Left ventricle myocardium inferior (tissue), 1 donor: ENCODE results near the gene RIMS1. TPM values are rescaled to one million over a fixed set of nuclear protein-coding genes. Genes with fewer than 3 reads are reported as not detected.
A peak's percentile ranks its signal among the peaks of the same experiment; 100 is the strongest.

Experiments used
- DNase-seq: peaks from one replicate; pipeline ENCODE4 v3.0.0-alpha.2; 2020
- H3K27ac ChIP-seq: fragments of 200-600 bp; replicated peaks from 2 replicates; pipeline ENCODE4 v1.8.0; 2021
- H3K27me3 ChIP-seq: fragments of 200-600 bp; 2 replicates; pipeline ENCODE4 v1.8.0; 2021; ENCODE audit warnings: low read depth
- H3K36me3 ChIP-seq: fragments of 200-600 bp; 2 replicates; pipeline ENCODE4 v1.8.0; 2021
- H3K4me1 ChIP-seq: fragments of 200-600 bp; 2 replicates; pipeline ENCODE4 v1.8.0; 2021
- H3K4me3 ChIP-seq: fragments of 200-600 bp; 2 replicates; pipeline ENCODE4 v1.8.0; 2021; ENCODE audit warnings: mild to moderate bottlenecking, moderate library complexity
- H3K9me3 ChIP-seq: fragments of 200-600 bp; replicated peaks from 2 replicates; pipeline ENCODE4 v1.8.0; 2021
- CTCF ChIP-seq: fragments of 200-600 bp; IDR thresholded peaks from 2 replicates; pipeline ENCODE4 v1.8.0; 2021; ENCODE audit warnings: antibody characterized with exemption, mild to moderate bottlenecking, borderline replicate concordance
- intact Hi-C: fragments of 100-400 bp; cut with micrococcal nuclease; formaldehyde crosslinking; loops from one replicate; pipeline ENCODE4 v1.11.0; 2022
- long read RNA-seq: library from polyadenylated mRNA; unstranded; transcript quantifications from one replicate; pipeline ENCODE4 v2.0.0, GENCODE V29; 2021
- total RNA-seq: library from RNA; stranded (reverse); fragmentation: NEBNext Ultra II Directional; extraction: Animal tissue kit (Norgen Biotek cat#: 25700); gene quantifications from one replicate; pipeline ENCODE4 v1.2.1, GENCODE V29; 2021
- donor health status: DM: no; HTN: yes; CAD: no; lungs with severe emphysema.

RIMS1 gene
- 0.93 TPM for total RNA-seq
- long read RNA-seq = 0 reads

GRCh38 chr6:71886184-71887005 lies at the start of gene RIMS1:
RIMS1 (plus strand) TSS chr6:71886550; CDS start chr6:71887024, 474 bp downstream.
- no peak for DNase-seq
- Histone ChIP-seq H3K9me3 (no peaks in the 10 kb centered on the region), H3K27me3 (peaks cover 66% of the 10 kb centered on the region), H3K36me3 (no peaks in the 10 kb centered on the region), H3K4me3 (peak within 1 kb of the TSS; percentile 60), H3K27ac (no peak within 1 kb of the TSS), H3K4me1 (peaks cover 7% of the 10 kb centered on the region)
- intact Hi-C loops = no loop called here
- peak; percentile 25 for TF ChIP-seq CTCF

GRCh38 chr6:71851214-71851613 lies 35.1 kb upstream of the RIMS1 start:
- intact Hi-C loops = no loop called here
- Histone ChIP-seq H3K4me1 (no peaks in the 10 kb centered on the region), H3K27ac (no peak overlapping the region), H3K27me3 (no peaks in the 10 kb centered on the region), H3K36me3 (no peaks in the 10 kb centered on the region), H3K9me3 (no peaks in the 10 kb centered on the region), H3K4me3 (no peak overlapping the region)
- no peak for DNase-seq
- TF ChIP-seq CTCF = no peak

GRCh38 chr6:71852948-71853347 lies 33.4 kb upstream of the RIMS1 start:
- H3K9me3 ChIP-seq = peaks cover 5% of the 10 kb centered on the region
- no peaks in the 10 kb centered on the region for H3K4me1 ChIP-seq
- intact Hi-C loops = no loop called here
- H3K27me3 ChIP-seq = no peaks in the 10 kb centered on the region
- H3K4me3 ChIP-seq = no peak overlapping the region
- no peaks in the 10 kb centered on the region for H3K36me3 ChIP-seq
- TF ChIP-seq CTCF = no peak
- no peak overlapping the region for H3K27ac ChIP-seq
- no peak for DNase-seq

GRCh38 chr6:71855406-71855805 lies 30.9 kb upstream of the RIMS1 start:
- no peak for TF ChIP-seq CTCF
- Histone ChIP-seq H3K4me3 (no peak overlapping the region), H3K4me1 (no peaks in the 10 kb centered on the region), H3K27me3 (no peaks in the 10 kb centered on the region), H3K36me3 (no peaks in the 10 kb centered on the region), H3K9me3 (peaks cover 7% of the 10 kb centered on the region), H3K27ac (no peak overlapping the region)
- DNase-seq = no peak
- intact Hi-C loops = no loop called here

- H3K36me3 ChIP-seq = no peaks in the 10 kb centered on the region
- no peak overlapping the region for H3K27ac ChIP-seq
- no peak overlapping the region for H3K4me3 ChIP-seq
- H3K9me3 ChIP-seq = no peaks in the 10 kb centered on the region
- intact Hi-C loops = no loop called here
- H3K4me1 ChIP-seq = no peaks in the 10 kb centered on the region
- TF ChIP-seq CTCF = no peak
- peaks cover 11% of the 10 kb centered on the region for H3K27me3 ChIP-seq
- DNase-seq = no peak
These were observed 7.3 kb upstream of the RIMS1 start for GRCh38 chr6:71879016-71879415.
